Stimulated activated CD8-positive, alpha-beta memory T cell treated with anti-CD3 and anti-CD28 coated beads, Interleukin-4, amount 100 ng/mL, for 24 hours (primary cell): ENCODE measurements around the gene CNOT10.
"Not testable (repeated sequence)": the region's sequence is repeated elsewhere in the genome, so short reads cannot be mapped to it uniquely, and the experiment has no call there.

Experiments used
- DNase-seq: peaks from one replicate; pipeline ENCODE4 v3.0.0-alpha.2; 2020; ENCODE audit warnings: low read depth

CNOT10 gene

DNA sequence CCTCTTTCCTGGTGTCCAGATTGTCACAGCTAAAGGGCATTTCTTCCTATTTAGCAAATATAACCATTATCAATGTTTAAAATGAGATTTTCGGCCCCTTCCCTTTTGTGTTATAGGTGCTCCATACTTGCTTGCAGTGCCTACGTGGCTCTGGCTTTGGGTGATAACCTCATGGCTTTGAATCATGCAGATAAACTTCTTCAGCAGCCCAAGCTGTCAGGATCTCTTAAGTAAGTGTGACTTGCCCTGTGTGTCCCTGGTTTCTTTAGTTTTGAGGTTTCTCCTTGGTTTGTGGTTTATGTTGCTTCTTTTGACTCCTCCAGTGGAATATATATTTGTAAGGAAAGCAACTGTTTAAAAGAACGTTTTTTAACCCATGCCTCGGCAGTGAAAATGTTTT lies 74.4 kb downstream of the CNOT10 start:
- no peak for DNase-seq

DNA sequence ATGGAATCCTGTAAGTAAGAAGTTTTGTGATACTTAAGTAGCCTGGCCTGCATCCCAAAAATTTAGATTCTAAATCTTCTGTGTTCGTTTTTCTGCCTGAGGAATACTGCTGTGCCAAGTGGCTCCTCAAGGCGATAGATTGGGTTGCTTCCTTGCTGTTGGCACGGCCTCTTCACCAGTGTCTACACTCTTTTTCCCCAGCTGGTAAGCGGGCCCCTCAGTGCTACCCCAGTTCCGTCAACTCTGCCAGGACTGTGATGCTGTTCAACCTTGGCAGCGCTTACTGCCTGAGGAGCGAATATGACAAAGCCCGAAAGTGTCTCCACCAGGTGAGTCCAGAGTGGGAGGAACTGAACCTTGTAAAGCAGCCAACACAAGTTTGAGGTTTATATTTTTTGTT lies 79.5 kb downstream of the CNOT10 start:
- no peak for DNase-seq

DNA sequence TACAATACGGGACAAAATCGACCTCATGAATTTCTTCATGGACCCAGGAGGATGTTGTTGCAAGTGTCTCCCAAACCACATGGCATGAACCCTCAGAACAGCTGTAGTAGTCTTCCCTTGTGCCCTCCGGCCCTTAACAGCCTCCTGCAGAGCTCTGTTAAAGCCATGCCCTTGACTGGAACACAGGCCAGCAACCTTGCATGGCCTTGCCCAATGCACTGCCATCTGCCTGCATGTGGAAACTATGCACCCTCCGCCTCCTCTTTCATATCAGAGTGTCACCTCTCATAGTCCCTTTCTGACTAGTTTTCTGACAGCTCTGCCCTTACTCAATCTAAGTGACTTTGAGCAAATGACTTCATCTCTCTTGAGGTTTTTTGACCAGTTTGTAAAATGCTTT lies 93.4 kb downstream of the CNOT10 start:
- DNase-seq, result no peak

DNA sequence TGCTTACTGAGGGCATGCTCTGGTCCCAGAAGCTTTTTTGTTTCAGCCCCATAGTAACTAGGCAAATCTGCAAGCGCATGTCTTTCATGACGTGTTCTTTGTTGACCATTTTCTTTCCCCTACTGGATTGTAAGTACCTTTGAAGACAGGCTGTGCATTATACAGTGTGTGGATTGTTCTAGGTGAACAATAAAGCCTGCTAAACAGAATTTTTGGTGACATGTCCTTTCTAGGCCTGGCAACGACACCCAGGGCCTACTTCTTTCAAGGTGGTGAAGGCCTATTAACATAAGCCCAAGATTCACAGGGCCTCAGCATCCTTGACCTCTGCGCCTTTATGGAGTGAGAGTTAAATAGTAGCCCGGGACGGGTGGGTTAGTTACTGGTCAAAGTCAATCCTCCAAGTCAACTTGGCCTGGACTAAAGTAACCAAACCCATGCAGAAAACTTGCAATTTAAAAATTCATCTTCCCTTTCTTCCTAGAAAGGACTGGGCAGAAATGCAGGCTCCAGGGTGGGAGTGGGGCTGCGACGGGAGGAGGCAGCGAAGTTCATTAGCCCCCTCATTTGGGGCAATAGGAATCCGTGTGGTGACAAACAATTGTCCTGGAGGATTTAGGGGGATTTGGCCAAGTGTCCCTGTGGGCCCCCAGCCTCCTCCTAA lies 95.2 kb downstream of the CNOT10 start:
- no peak for DNase-seq

DNA sequence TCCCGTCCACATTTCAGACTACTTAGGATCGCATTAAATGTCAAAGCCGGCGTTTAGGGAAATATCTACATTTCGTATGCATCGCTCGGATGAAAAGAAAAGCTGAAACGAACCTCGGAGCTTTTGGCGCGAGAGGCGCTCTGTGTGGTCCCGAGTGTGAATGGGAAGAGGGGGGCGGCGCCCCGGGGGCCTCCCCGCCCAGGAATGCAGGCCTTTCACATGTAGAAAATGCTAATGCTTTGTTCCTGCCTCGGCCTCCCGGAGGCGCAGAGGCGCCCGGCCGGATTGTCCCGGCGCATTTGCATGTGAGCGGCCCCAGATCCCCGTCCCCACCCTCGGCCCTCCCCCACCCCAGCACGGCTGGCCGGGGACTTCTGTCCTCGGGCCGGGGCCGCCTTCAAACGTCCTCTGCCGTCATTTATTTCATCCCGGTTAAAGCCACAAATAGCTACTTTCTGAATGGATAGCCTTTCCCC lies 95.8 kb downstream of the CNOT10 start:
- no peak for DNase-seq

DNA sequence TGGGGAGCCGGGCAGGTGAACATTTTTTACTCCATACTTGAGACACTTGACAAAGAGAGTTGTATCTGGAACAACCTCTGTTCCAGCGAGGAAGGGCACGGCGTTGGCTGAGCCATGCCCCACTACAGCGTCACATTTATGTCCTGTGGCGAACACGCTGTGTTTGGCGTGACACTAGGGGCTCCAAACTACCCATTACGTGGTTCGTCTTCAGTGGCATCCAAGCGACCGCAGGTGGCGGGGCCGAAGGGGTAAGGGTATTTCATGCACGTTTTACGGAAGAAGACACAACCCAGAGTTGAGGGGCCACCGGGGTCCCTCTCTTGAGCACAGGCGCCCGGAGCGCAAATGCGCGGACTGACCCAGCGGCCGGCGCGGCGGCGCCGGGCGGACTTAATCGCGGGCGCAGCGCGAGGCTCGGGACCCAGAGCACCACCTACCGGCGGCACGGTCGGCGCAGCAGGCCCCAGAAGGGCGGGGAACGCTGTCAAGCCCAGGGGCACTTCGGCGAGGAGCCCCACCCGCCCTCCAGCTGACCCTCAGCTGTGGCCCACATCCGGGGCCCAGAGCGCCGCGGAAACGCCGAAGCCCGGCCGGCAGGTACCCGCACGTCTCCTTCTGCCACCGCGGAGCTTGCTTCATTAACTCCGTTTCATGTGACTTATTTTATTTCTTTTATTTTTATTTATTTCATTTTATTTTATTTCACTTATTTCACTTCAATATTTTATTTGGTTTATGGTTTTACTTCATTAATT lies 96.4 kb downstream of the CNOT10 start:
- peak; percentile 64 for DNase-seq

DNA sequence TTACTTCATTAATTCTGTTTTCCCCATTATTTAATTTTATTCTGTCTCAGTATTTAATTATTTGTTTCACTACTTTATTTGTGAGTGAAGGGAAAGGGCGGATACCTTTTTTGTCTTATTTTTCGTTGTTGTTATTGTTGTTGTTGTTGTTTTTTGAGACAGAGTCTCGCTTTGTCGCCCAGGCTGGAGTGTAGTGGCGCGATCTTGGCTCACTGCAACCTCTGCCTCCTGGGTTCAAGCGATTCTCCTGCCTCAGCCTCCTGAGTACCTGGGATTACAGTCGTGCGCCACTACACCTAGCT lies 96.9 kb downstream of the CNOT10 start:
- not testable (repeated sequence) for DNase-seq

DNA sequence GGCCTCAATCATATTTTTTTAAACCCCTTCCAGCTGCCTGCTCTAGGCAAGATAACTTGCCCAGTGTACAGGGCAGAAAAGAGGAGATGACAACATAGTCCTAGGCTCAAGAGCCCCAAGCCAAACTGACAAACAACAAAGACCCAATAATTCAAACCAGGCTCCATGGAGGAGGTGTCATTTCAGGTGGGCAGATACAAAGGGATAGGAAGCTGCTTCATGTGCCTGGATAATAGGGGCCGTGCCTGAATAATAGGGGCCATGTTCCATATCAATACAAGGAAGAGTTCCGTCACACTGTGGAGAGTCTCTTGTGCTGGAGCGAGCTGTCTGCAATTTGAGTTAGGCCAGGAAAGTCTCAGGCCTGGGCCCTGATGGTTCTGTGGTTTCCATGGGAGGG lies 97.4 kb downstream of the CNOT10 start:
- DNase-seq, result no peak

DNA sequence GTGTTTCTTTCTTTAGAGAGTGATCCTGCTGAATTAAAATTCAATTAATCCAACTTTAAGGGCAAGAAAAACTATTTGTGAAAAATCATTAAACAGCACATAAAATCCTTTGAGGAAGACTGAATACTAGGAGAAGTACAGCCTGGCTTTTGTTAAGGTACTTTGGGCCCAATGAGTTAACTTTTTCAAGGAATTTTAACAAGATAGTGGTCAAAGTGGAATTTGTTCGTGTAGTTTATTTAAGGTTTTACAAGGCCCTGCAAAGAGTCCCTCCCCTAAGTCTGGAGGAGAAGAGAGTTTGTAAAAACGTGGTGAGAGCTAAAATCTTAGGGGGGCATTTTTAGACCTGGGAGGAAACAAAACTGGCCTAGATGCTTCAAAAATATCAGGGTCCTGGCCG lies 106.8 kb downstream of the CNOT10 start:
- DNase-seq, result no peak

DNA sequence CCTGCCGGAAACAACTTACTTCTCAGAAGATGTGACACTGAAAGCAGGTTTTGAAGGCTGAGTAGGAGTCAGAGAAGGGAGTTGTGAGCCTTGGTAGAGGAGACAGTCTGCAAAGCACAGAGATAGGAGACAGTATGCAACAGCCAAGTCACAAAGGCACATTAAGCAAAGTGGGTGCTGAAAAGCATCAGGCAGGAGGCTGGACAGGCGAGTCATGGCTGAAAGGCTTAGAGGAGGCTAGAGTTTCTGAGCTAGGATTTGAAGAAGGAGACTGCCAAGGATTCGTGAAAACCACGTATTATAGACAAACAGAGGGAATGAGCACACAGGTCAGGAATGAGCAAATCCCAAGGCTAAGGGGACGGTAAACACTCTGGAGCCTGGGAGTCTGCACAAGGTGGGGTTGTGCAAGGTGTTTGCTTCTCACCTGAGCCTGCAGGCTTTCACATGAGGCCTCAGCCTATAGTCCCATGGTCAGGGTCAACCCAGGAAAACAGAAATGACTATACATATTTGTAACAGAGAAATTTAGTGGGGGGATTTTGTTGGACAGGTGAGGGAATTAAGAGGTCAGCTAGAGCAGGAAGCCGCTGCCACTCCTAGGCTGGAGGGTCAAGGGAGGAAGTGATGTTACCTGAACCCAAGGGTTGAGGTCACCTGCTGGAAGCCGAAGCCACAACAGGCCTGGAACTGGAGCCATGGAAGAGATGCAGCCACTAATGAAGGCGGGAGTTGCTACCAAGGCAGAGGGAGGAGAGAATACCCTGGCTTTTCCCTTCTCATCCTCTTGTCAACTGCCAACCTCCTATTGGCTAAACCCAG lies 109.7 kb downstream of the CNOT10 start:
- no peak for DNase-seq

DNA sequence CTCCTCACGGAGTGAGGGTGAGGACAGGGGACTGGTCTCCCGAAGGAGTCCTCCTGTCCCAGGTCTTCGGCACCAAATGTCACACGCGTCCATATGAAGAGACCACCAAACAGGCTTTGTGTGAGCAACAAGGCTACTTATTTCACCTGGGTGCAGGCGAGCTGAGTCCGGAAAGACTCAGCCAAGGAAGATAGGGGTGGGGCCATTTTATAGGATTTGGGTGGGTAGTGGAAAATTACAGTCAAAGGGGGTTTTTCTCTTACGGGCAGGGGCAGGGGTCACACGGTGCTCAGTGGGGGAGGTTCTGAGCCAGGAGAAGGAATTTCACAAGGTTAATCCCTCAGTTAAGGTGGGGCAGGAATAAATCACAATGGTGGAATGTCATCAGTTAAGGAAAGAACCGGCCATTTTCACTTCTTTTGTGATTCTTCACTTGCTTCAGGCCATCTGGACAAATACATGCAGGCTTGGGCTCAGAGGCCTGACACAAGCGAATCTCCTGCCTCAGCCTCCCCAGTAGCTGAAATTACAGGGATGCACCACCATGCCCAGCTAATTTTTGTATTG lies 111.5 kb downstream of the CNOT10 start:
- DNase-seq, result not testable (repeated sequence)

DNA sequence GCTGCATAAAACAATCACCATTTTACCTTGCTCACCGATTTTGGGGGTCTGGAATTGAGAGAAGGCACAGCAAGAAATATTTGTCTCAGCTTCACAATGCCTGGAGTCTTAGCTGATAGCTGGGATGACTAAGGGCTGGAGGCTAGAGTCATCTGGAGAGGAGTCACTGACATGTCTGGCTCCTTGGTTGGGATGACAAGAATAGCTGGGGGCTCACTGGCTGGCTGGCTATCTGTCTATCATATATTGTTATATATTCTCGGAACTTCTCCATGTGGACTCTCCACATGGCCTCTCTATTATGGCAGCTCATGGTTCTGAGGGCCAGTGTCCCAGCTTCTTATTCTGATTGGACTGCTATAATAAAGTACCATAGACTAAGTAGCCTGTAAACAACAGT lies 112.8 kb downstream of the CNOT10 start:
- DNase-seq, result no peak

DNA sequence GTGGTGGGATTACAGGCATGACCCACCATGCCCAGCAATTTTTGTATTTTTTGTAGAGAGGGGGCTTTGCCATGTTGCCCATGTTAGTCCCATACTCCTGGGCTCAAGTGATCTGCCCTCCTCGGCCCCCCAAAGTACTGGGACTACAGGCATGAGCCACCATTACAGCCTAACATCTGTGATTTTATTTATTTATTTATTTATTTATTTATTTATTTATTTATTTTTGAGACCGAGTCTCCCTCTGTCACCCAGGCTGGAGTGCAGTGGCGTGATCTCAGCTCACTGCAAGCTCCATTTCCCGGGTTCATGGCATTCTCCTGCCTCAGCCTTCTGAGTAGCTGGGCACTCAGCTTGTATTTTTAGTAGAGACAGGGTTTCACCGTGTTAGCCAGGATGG lies 116.5 kb downstream of the CNOT10 start:
- not testable (repeated sequence) for DNase-seq

DNA sequence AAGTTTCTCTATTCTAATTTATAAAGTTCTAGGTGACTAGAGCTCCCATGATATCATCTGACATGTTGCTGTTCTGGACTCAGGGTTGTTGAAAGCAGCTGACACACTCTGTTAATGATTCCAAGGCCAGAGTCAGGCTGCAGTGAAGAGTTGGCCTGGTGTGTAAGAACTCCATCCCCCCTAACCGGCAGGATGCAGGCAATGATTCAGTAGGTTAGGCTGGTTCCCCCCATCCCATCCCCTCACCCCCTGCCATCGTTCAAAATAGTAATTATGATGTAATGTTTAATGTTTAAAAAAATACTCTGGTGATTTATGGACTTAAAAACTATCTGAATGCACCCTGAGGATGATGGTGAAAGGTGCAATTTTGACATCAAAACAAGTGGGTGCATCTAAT lies 128.2 kb downstream of the CNOT10 start:
- DNase-seq, result no peak

DNA sequence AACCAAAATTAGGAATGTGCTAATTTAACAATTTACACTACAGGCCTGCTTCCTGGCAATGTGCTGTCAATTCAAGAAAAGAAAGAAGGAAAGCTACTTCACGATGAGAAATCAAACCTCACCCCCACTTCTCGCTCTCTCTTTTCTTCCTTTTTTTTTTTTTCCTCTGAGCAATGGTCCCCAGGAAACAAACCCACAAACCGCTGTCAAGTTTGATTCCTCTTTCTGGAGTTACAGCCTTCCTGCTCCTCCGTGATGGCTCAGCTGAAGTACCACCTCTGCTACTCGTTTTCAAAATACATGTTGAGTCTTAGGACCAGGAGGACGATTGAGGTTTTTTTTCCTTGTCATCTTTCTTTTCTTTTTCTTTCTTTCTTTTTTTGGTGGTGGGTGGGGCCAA lies 129.4 kb downstream of the CNOT10 start:
- no peak for DNase-seq

DNA sequence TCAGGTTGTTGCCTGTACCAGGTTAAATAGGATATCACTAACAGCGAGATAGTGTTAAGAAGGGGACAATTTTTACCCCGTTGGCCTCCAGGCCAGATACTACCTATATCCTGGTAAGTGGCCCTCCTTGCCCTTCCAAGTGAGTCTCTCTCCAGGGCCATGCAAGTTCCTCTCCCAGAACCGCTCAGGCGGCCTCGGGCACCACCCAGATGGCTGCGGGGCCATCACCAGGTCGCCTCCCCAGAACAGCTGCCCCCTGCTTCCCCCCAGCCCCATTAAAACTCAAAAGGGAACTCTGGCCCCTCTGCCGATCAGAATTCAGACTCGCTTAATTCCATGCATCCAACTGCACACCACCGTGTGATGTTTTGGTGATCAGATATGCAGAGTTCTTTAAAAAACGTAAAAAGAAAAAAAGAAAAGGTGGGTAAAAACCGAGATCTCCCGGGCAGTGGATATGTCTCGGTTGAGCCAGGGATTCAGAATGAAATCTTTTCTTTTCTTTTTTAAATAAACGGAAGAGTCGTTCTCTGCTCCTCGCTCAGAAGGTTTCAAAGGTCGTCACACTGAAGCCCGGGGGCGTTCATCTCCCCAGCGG lies 131.0 kb downstream of the CNOT10 start:
- no peak for DNase-seq

DNA sequence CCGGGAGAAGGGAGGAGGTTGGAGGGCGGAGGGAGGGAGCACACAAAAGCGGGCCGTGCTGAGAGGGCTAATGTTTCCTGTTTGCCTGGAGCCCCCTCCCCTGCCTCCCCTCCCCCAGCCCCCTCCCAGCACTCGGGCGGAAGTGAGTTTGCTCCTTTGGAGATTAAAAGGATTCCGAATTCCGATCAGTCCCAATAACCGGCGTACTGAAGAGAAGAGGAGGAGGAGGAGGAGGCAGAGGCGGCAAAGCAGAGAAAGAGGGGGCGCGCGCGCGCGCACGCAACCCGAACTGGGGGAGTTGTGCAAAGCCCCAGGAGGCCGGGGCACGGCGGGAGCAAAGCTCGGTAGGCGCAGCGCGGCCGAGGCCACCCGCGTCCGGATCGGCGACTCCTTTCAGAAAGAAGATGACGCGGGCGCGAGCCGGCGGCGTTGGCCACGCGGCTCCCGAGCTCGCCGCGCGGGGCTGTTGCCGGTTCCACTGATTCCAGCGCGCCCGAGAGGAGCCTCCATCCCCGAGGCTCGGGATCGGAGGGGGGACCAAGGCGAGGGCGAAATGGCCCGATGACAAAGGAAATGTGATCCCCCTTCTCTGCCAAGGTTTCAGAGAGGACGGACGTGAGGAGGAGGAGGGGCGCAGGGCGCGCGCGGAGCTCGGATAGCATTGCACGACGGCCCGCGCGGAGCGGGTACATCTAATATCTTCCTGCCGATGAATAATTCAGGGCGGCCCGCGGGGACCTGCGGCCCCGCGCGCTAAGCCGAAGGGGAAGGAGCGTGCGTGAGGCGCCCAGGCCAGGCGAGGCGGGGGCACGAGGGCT lies 131.7 kb downstream of the CNOT10 start:
- no peak for DNase-seq

DNA sequence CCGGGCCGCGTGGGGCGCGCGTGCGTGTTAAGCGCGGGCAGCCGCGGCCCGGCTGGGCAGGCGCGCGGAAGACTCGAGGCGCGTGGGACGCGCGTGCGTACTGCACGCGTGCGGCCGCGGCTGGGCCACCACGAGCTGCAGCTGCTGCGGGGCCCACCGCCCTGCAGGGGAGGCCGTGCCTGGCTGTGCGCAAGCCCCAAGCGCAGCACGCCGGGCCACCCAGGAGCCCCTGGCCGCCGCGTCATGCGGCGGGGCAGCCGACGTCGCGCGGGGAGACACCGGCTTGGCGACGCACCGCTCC lies 132.2 kb downstream of the CNOT10 start:
- no peak for DNase-seq

DNA sequence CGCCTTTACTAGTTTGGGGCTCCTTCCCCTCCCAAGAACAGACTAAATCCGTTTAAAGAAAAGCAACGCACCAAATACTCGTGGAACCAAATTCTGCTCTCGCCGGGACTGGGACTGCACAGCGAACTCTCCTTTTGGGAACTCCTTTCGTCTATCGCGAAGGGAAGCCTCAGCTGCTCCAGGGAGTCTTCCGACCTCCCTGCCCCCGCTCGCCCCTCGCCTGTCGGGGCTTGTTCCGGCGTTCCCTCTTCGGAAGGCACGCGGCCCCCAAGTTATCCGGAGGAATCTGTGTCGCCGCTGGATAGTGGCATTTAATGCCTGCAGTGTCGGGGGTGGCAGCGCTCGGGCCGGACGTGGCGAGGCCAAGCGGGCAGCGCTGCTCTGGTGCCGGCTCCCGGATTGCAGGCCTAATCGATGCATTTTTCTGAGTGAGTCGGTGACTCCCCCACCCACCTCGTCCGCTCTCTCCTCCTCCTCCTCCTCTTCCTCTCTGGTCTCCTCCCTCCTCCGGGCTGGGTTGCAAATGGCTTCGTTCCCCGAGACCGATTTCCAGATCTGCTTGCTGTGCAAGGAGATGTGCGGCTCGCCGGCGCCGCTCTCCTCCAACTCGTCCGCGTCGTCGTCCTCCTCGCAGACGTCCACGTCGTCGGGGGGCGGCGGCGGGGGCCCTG lies 132.7 kb downstream of the CNOT10 start, which contains the start of gene TRIM71:
Gene TRIM71, plus strand, starts transcription at position 440 of the 671 bp plus-strand sequence. Its CDS starts 84 bp downstream, at position 524.
- DNase-seq, result no peak

DNA sequence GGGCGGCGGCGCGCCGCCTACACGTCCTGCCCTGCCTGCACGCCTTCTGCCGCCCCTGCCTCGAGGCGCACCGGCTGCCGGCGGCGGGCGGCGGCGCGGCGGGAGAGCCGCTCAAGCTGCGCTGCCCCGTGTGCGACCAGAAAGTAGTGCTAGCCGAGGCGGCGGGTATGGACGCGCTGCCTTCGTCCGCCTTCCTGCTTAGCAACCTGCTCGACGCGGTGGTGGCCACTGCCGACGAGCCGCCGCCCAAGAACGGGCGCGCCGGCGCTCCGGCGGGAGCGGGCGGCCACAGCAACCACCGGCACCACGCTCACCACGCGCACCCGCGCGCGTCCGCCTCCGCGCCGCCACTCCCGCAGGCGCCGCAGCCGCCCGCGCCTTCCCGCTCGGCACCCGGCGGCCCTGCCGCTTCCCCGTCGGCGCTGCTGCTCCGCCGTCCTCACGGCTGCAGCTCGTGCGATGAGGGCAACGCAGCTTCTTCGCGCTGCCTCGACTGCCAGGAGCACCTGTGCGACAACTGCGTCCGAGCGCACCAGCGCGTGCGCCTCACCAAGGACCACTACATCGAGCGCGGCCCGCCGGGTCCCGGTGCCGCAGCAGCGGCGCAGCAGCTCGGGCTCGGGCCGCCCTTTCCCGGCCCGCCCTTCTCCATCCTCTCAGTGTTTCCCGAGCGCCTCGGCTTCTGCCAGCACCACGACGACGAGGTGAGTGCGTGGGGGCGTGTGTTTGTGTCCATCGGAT lies 133.4 kb downstream of the CNOT10 start:
- no peak for DNase-seq
